HepG2 (cell line): Measurements from ENCODE around the gene SMIM1. TPM values are rescaled to one million over a fixed set of nuclear protein-coding genes. Genes with fewer than 3 reads are reported as not detected.

ENCODE experiments used
- CBX2 ChIP-seq, 2 experiments: fragments of 200-600 bp in 1 of 2; sonication (generic); formaldehyde crosslinking in 1 of 2; IDR thresholded peaks; 2 replicates each; pipeline versions ENCODE4 v1.7.0 to v1.8.1; 2018 to 2022; ENCODE audit warnings: low read depth in 2 of 2, low read length in 1 of 2, mild to moderate bottlenecking in 1 of 2, missing genetic modification reagents in 1 of 2
- REXO4 ChIP-seq: sonication (generic); formaldehyde crosslinking; IDR thresholded peaks from 2 replicates; pipeline ENCODE4 v1.8.0; 2022; ENCODE audit warnings: missing genetic modification reagents, mild to moderate bottlenecking, borderline replicate concordance
- TEAD2 ChIP-seq: sonication (generic); formaldehyde crosslinking; IDR thresholded peaks from 2 replicates; pipeline ENCODE4 v1.9.0; 2021; ENCODE audit warnings: missing genetic modification reagents
- ZNF703 ChIP-seq: sonication (generic); formaldehyde crosslinking; IDR thresholded peaks from 2 replicates; pipeline ENCODE4 v1.5.1; 2020; ENCODE audit warnings: missing genetic modification reagents, mild to moderate bottlenecking, moderate library complexity, borderline replicate concordance
- ZNF878 ChIP-seq: sonication (generic); formaldehyde crosslinking; IDR thresholded peaks from 2 replicates; pipeline ENCODE4 v1.8.1; 2023; ENCODE audit warnings: mild to moderate bottlenecking, missing genetic modification reagents, moderate library complexity
- polyA plus RNA-seq, 8 experiments: library from polyadenylated mRNA; depleted of rRNA in 3 of 8; stranded (reverse) in 7 of 8; unstranded in 1 of 8; fragments of >200 nt; fragmentation: Illumina TruSeq in 4 of 8; extraction: Trizol in 4 of 8; gene quantifications; 2 replicates each; pipeline versions ENCODE4 v1.2.1 to v1.2.3, GENCODE V29; 2011 to 2016; ENCODE audit warnings: low read depth in 4 of 8, missing spikeins in 1 of 8, mixed read lengths in 1 of 8; ENCODE audit not compliant: insufficient read depth in 1 of 8
- total RNA-seq, 5 experiments: library from RNA; depleted of rRNA; stranded (reverse); fragments of >200 nt; fragmentation: Illumina TruSeq; extraction: Trizol; gene quantifications; 2 replicates each; pipeline ENCODE4 v1.2.3, GENCODE V29; 2016; ENCODE audit warnings: low read depth in 1 of 5
- TF ChIP-seq, protein P1 (sequence below): sonication (generic); formaldehyde crosslinking; IDR thresholded peaks from 2 replicates; pipeline ENCODE4 v1.4.0; 2020; ENCODE audit warnings: mild to moderate bottlenecking, missing genetic modification reagents, borderline replicate concordance
- TF ChIP-seq, protein P2 (sequence below): sonication (generic); formaldehyde crosslinking; IDR thresholded peaks from one replicate; pipeline ENCODE4 v1.5.1; 2020; ENCODE audit warnings: mild to moderate bottlenecking, missing genetic modification reagents; ENCODE audit errors: not compliant biosample characterization

SMIM1 gene
- total and polyA plus RNA-seq, 2 of the 13 experiments (the other 11 are each of a cell fraction or from before 2014, with no cell fraction given) = 12.4 to 56.3 TPM

GRCh38 chr1:3811595-3811911, 39.0 kb downstream of the SMIM1 start (continued):
- TF ChIP-seq, protein P1, sequence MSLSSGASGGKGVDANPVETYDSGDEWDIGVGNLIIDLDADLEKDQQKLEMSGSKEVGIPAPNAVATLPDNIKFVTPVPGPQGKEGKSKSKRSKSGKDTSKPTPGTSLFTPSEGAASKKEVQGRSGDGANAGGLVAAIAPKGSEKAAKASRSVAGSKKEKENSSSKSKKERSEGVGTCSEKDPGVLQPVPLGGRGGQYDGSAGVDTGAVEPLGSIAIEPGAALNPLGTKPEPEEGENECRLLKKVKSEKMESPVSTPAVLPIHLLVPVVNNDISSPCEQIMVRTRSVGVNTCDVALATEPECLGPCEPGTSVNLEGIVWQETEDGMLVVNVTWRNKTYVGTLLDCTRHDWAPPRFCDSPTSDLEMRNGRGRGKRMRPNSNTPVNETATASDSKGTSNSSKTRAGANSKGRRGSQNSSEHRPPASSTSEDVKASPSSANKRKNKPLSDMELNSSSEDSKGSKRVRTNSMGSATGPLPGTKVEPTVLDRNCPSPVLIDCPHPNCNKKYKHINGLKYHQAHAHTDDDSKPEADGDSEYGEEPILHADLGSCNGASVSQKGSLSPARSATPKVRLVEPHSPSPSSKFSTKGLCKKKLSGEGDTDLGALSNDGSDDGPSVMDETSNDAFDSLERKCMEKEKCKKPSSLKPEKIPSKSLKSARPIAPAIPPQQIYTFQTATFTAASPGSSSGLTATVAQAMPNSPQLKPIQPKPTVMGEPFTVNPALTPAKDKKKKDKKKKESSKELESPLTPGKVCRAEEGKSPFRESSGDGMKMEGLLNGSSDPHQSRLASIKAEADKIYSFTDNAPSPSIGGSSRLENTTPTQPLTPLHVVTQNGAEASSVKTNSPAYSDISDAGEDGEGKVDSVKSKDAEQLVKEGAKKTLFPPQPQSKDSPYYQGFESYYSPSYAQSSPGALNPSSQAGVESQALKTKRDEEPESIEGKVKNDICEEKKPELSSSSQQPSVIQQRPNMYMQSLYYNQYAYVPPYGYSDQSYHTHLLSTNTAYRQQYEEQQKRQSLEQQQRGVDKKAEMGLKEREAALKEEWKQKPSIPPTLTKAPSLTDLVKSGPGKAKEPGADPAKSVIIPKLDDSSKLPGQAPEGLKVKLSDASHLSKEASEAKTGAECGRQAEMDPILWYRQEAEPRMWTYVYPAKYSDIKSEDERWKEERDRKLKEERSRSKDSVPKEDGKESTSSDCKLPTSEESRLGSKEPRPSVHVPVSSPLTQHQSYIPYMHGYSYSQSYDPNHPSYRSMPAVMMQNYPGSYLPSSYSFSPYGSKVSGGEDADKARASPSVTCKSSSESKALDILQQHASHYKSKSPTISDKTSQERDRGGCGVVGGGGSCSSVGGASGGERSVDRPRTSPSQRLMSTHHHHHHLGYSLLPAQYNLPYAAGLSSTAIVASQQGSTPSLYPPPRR (CRISPR knock-in tag) = no peak
- TF ChIP-seq ZNF703 (no peak), ZNF878 (CRISPR knock-in tag) (no peak), REXO4 (no peak), CBX2 (IDR thresholded peaks at IDR 0.05; ENCODE audit: low read depth, low read length) (no peak), CBX2 (CRISPR knock-in tag; IDR thresholded peaks at IDR 0.05; ENCODE audit: low read depth) (no peak), TEAD2 (CRISPR knock-in tag) (no peak)
- TF ChIP-seq, protein P2, sequence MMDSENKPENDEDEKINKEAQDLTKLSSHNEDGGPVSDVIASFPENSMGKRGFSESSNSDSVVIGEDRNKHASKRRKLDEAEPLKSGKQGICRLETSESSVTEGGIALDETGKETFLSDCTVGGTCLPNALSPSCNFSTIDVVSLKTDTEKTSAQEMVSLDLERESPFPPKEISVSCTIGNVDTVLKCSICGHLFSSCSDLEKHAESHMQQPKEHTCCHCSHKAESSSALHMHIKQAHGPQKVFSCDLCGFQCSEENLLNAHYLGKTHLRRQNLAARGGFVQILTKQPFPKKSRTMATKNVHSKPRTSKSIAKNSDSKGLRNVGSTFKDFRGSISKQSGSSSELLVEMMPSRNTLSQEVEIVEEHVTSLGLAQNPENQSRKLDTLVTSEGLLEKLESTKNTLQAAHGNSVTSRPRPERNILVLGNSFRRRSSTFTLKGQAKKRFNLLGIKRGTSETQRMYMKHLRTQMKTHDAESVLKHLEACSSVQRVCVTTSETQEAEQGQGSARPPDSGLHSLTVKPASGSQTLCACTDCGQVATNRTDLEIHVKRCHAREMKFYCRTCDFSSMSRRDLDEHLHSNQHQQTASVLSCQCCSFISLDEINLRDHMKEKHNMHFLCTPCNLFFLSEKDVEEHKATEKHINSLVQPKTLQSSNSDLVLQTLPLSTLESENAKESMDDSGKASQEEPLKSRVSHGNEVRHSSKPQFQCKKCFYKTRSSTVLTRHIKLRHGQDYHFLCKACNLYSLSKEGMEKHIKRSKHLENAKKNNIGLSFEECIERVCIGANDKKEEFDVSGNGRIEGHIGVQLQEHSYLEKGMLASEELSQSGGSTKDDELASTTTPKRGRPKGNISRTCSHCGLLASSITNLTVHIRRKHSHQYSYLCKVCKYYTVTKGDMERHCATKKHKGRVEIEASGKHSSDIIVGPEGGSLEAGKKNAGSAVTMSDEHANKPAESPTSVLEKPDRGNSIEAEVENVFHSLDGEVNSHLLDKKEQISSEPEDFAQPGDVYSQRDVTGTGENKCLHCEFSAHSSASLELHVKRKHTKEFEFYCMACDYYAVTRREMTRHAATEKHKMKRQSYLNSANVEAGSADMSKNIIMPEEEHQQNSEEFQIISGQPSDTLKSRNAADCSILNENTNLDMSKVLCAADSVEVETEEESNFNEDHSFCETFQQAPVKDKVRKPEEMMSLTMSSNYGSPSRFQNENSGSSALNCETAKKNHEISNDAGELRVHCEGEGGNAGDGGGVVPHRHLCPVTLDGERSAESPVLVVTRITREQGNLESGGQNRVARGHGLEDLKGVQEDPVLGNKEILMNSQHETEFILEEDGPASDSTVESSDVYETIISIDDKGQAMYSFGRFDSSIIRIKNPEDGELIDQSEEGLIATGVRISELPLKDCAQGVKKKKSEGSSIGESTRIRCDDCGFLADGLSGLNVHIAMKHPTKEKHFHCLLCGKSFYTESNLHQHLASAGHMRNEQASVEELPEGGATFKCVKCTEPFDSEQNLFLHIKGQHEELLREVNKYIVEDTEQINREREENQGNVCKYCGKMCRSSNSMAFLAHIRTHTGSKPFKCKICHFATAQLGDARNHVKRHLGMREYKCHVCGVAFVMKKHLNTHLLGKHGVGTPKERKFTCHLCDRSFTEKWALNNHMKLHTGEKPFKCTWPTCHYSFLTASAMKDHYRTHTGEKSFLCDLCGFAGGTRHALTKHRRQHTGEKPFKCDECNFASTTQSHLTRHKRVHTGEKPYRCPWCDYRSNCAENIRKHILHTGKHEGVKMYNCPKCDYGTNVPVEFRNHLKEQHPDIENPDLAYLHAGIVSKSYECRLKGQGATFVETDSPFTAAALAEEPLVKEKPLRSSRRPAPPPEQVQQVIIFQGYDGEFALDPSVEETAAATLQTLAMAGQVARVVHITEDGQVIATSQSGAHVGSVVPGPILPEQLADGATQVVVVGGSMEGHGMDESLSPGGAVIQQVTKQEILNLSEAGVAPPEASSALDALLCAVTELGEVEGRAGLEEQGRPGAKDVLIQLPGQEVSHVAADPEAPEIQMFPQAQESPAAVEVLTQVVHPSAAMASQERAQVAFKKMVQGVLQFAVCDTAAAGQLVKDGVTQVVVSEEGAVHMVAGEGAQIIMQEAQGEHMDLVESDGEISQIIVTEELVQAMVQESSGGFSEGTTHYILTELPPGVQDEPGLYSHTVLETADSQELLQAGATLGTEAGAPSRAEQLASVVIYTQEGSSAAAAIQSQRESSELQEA = no peak
- TF ChIP-seq, all 625 proteins: peak for 0
